ENCODE results near the gene ABCA6. TPM values are rescaled to one million over a fixed set of nuclear protein-coding genes. Genes with fewer than 3 reads are reported as not detected.
"Not testable (repeated sequence)": the region's sequence is repeated elsewhere in the genome, so short reads cannot be mapped to it uniquely, and the experiment has no call there.

The ABCA6 gene
- total RNA-seq, 1 donor from 2014 or later, result 18.5 TPM

DNA sequence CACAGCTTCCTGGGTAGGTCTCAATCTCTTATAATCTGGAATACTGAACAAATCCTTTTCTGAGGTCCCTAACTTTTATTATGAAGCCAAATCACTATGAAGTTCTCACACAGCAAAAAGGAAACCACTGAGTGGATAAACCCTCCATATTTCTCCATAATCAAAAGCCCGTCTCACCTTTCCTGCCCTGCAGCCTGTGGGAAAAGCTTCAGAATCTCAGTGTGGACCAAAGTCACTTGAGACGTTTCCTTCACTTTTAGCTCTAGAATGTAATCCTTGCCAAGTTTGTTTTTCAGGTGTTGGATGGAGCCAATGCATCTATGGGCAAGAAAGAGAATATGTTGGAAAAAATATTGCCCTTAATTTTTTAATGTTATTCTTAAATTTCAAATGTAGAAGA lies 59.0 kb downstream of the ABCA6 start:
- no peaks in the 10 kb centered on the region for H3K4me1 ChIP-seq
- H3K27ac ChIP-seq (replicated peaks), result no peak overlapping the region
- H3K36me3 ChIP-seq, result peaks cover 94% of the 10 kb centered on the region
- no peak for DNase-seq
- H3K27me3 ChIP-seq (ENCODE audit: low read depth), result no peaks in the 10 kb centered on the region
- intact Hi-C loops (cut with micrococcal nuclease), result loop anchor here (10.0 kb wide), 1 partner anchor 52 kb away; no protein-coding TSS in a partner anchor
- H3K9me3 ChIP-seq (replicated peaks), result peaks cover 10% of the 10 kb centered on the region
- TF ChIP-seq, protein P1, sequence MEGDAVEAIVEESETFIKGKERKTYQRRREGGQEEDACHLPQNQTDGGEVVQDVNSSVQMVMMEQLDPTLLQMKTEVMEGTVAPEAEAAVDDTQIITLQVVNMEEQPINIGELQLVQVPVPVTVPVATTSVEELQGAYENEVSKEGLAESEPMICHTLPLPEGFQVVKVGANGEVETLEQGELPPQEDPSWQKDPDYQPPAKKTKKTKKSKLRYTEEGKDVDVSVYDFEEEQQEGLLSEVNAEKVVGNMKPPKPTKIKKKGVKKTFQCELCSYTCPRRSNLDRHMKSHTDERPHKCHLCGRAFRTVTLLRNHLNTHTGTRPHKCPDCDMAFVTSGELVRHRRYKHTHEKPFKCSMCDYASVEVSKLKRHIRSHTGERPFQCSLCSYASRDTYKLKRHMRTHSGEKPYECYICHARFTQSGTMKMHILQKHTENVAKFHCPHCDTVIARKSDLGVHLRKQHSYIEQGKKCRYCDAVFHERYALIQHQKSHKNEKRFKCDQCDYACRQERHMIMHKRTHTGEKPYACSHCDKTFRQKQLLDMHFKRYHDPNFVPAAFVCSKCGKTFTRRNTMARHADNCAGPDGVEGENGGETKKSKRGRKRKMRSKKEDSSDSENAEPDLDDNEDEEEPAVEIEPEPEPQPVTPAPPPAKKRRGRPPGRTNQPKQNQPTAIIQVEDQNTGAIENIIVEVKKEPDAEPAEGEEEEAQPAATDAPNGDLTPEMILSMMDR (IDR thresholded peaks at IDR 0.05; ENCODE audit: borderline replicate concordance), result no peak
- H3K4me3 ChIP-seq, result no peak overlapping the region

DNA sequence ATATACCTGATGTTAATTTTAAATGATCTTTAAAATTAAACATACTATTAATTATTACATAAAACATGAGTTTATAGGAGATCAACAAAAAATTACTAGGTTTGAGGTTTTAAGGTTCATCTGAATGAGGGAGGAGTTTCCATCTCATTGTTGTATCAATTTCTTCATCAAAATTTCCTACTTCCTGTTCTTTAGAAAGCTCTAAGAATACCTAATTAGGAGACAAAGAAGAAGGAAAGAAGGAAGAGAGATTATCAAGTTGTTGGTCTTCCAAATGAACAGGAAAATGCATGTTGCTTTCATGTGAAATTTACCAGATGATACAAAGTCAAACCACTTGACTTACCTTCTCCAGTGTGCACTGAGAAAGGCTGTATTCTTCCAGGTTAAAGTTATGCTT lies 62.8 kb downstream of the ABCA6 start:
- intact Hi-C loops (cut with micrococcal nuclease), result no loop called here
- H3K27ac ChIP-seq (replicated peaks), result no peak overlapping the region
- TF ChIP-seq, protein P1 (IDR thresholded peaks at IDR 0.05; ENCODE audit: borderline replicate concordance), result no peak
- H3K27me3 ChIP-seq (ENCODE audit: low read depth), result no peaks in the 10 kb centered on the region
- H3K36me3 ChIP-seq, result peaks cover 82% of the 10 kb centered on the region
- peaks cover 45% of the 10 kb centered on the region for H3K9me3 ChIP-seq (replicated peaks)
- H3K4me1 ChIP-seq, result no peaks in the 10 kb centered on the region
- DNase-seq, result no peak
- H3K4me3 ChIP-seq, result no peak overlapping the region

GRCh38 chr17:69075823-69076222 lies 65.9 kb downstream of the ABCA6 start:
- H3K36me3 ChIP-seq, result peaks cover 52% of the 10 kb centered on the region
- no peaks in the 10 kb centered on the region for H3K4me1 ChIP-seq
- DNase-seq, result no peak
- intact Hi-C loops (cut with micrococcal nuclease), result no loop called here
- no peaks in the 10 kb centered on the region for H3K27me3 ChIP-seq (ENCODE audit: low read depth)
- no peak overlapping the region for H3K4me3 ChIP-seq
- H3K27ac ChIP-seq (replicated peaks), result no peak overlapping the region
- H3K9me3 ChIP-seq (replicated peaks), result peaks cover 50% of the 10 kb centered on the region
- TF ChIP-seq, protein P1 (IDR thresholded peaks at IDR 0.05; ENCODE audit: borderline replicate concordance), result no peak

DNA sequence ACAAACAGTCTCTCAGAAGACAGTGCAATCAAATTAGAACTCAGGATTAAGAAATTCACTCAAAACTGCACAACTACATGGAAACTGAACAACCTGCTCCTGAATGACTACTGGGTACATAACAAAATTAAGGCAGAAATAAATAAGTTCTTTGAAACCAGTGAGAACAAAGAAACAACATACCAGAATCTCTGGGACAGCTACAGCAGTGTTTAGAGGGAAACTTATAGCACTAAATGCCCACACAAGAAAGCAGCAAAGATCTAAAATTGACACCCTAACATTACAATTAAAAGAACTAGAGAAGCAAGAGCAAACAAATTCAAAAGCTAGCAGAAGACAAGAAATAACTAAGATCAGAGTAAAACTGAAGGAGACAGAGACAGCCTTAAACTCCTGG lies 68.3 kb downstream of the ABCA6 start:
- H3K27me3 ChIP-seq (ENCODE audit: low read depth); intact Hi-C loops (cut with micrococcal nuclease): not testable (repeated sequence)
- H3K36me3 ChIP-seq, result peaks cover 29% of the 10 kb centered on the region

DNA sequence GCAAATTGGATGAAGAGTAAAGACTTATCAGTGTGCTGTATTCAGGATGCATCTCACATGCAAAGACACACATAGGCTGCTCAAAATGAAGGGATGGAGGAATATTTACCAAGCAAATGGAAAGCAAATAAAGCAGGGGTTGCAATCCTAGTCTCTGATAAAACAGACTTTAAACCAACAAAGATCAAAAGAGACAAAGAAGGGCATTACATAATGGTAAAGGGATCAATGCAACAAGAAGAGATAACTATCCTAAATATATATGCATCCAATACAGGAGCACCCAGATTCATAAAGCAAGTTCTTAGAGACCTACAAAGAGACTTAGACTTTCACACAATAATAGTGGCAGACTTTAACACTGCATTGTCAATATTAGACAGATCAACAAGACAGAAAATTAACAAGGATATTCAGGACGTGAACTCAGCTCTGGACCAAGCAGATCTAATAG lies 68.9 kb downstream of the ABCA6 start:
- H3K27me3 ChIP-seq (ENCODE audit: low read depth); H3K27ac ChIP-seq (replicated peaks); intact Hi-C loops (cut with micrococcal nuclease): not testable (repeated sequence)

More for the DNA sequence above, 68.3 kb downstream of the ABCA6 start:
- peaks cover 50% of the 10 kb centered on the region for H3K9me3 ChIP-seq (replicated peaks)
- not testable (repeated sequence) for H3K27ac ChIP-seq (replicated peaks); DNase-seq; H3K4me1 ChIP-seq; H3K4me3 ChIP-seq

GRCh38 chr17:69071233-69071586 lies 70.5 kb downstream of the ABCA6 start:
- intact Hi-C loops (cut with micrococcal nuclease); H3K4me1 ChIP-seq; DNase-seq; H3K27me3 ChIP-seq (ENCODE audit: low read depth); H3K36me3 ChIP-seq; H3K27ac ChIP-seq (replicated peaks); H3K4me3 ChIP-seq: not testable (repeated sequence)
- H3K9me3 ChIP-seq (replicated peaks), result peaks cover 38% of the 10 kb centered on the region

More for the DNA sequence above, 68.9 kb downstream of the ABCA6 start:
- H3K9me3 ChIP-seq (replicated peaks), result peaks cover 50% of the 10 kb centered on the region
- DNase-seq, H3K4me1 ChIP-seq, H3K4me3 ChIP-seq: not testable (repeated sequence)
- peaks cover 23% of the 10 kb centered on the region for H3K36me3 ChIP-seq

GRCh38 chr17:69070378-69071232 lies 71.1 kb downstream of the ABCA6 start:
- DNase-seq; intact Hi-C loops (cut with micrococcal nuclease); H3K36me3 ChIP-seq; H3K27ac ChIP-seq (replicated peaks); H3K27me3 ChIP-seq (ENCODE audit: low read depth); H3K4me3 ChIP-seq; H3K4me1 ChIP-seq: not testable (repeated sequence)
- H3K9me3 ChIP-seq (replicated peaks), result peaks cover 32% of the 10 kb centered on the region
